NCI-H1417 (cell line): ENCODE results near the gene VRK2.
A peak's percentile ranks its signal among the peaks of the same experiment; 100 is the strongest.
"Not testable (repeated sequence)": the region's sequence is repeated elsewhere in the genome, so short reads cannot be mapped to it uniquely, and the experiment has no call there.

Source experiments
- DNase-seq, 3 experiments: peaks; one replicate each; lab custom pipeline; 2025; lab: John Stamatoyannopoulos, UW

Gene VRK2

GRCh38 chr2:58107803-58108710 is 61.5 kb downstream of the VRK2 start:
- no peak for DNase-seq

DNA sequence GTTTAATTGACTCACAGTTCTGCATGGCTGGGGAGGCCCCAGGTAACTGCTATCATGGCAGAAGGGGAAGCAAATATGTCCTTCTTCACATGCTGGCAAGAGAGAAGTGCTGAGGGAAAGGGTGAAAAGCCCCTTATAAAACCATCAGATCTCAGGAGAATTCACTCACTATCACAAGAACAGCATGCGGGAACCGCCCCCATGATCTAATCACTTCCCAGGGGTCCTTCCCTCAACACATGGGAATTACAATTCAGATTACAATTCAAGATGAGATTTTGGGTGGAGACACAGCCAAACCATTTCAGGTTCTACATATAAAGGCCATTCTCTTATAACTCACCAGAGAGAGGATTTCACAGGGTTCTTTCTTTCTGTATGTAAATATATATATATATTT is 62.9 kb downstream of the VRK2 start:
- DNase-seq = no peak

DNA sequence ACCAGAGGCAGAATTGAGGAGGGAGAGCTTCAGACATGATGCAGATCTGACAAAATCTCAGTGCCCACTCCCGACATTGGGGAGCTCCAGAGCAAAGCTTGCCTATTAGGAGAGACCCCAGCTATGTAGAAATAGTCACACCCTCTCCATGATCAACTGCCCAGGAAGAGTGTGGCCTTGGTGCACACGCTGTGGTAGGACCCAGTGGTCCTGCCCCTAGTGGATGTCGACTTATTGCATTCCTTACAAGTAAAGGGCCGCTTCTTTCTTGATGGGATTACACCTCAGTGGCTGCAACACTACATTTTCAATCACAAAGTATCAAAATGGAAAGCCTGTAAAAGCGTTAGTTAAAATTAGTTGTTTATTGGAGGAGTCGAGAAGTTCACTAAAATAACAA is 64.2 kb downstream of the VRK2 start:
- no peak for DNase-seq

- DNase-seq = not testable (repeated sequence)
Observed at GRCh38 chr2:58113563-58113962, 67.0 kb downstream of the VRK2 start.

DNA sequence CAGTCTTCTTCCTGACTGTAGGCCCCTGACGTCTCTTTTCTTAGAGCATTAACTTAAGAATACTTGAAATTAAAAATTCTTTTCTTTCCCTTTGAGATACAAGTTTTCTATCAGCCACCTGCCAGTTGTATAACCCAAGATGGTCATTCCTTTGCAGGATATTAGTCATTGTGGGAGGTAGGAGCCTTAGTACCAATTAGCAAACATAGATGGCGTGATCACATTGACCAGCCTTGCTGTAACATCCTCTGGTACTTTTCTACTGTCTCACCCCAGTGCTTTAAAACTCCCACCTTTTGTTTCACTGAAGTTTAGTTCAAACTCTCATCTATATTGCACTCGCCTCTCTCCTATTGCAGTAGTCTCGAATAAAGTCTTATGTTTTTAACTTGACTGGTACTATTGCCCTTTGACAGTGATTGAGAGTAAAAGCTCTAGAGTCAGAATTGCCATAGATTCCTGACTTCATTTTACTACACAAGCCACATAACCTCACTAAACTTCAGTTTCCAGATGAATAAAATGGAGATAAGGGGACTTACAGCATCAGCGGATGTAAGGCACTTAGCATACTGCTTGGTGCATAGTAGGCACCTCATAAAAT is 74.1 kb downstream of the VRK2 start:
- no peak for DNase-seq

DNA sequence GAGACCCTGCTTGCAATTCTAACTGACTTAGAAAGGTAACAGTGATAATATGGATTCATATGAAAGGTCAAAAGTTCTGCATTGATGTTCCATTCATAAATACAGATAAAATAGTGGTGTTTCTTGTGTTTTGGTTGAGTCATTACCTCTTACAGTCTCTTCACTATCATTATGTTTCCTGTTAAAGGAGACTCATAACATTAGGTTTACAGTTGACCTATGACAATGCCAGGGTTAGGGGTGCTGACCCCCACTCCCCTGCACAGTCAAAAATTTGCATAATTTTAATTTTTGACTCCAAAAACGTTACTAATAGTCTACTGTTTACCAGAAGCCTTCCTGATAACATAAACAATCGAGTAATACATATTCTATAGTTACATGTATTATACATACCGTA is 75.4 kb downstream of the VRK2 start:
- no peak for DNase-seq

GRCh38 chr2:58122540-58122939 is 75.9 kb downstream of the VRK2 start:
- DNase-seq = no peak

DNA sequence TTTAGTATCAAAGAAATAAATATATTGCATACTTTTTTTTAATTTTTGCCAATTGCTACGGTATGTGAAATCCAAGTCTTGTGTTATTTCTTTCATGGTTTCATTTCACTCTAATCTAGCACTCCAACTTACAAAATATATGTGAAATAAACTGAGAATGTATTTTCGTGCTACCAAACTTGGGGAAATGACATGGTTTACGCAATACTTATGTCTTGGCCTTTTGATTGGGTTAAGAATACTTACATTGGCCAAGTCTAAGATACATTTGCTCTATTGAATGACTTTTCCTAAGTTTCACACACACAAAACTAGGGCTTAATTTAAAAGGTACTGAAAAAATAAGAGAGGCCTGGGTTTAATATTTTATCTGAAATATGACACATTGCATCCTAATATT is 80.5 kb downstream of the VRK2 start:
- DNase-seq = no peak

DNA sequence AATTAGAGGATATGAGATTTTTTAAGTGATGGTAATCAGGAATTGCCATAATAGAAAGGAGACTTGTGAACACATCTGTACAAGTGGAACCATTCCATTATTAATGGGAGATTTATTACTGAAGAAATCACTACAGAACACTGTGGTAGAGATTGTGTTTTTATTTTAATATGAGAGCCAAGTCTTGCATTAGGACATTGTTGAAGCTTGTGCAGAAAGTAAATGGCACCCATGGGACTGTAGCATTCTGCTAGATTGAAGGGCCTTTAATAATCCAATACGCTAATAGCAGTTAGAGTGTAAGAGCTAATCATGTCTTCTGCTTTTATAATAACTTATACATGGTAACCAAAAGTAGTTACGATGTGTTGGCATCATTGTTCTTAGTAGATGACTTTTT is 83.6 kb downstream of the VRK2 start:
- DNase-seq = no peak

- peak in 2 of 3 experiments; percentile 17 to 61 for DNase-seq
Observed at GRCh38 chr2:58131191-58132011, 84.8 kb downstream of the VRK2 start.

DNA sequence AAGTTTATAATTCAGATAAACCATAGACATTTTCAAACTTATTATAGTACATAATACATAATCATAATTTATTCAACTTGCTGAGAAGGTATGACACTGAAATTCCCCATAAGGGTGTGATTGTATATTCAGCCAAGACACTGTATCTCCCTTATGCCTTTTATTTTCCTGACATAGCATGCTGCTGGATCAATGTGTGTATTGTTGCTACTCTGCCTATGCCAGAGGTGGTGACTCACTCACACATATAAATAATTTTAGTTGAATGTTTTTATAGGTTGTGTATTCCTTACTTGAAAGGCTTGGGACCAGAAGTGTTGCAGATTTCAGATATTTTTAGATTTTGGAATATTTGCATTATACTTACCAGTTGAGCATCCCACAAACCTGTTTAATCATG is 86.8 kb downstream of the VRK2 start:
- no peak for DNase-seq

- no peak for DNase-seq
Observed at GRCh38 chr2:58135861-58136260, 89.3 kb downstream of the VRK2 start.

DNA sequence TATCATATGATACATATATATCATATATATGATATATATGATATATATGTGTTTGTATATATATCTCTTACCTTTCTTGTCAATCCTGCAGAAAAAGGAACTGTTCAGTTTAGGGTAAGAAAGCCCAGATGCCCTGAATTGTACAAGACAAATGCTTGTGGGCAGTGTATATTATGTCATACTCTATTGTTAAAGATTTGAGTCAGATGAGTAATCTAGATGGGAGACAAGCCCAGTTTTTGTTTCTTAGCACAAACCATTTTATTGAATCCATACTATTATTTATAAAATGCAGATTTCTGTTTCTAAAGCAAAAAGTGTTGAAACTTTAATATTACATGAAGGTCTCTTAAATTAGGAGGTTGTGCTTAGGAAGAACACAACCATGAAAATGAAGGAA is 90.6 kb downstream of the VRK2 start:
- no peak for DNase-seq

GRCh38 chr2:58137856-58138255 is 91.2 kb downstream of the VRK2 start:
- DNase-seq = no peak

DNA sequence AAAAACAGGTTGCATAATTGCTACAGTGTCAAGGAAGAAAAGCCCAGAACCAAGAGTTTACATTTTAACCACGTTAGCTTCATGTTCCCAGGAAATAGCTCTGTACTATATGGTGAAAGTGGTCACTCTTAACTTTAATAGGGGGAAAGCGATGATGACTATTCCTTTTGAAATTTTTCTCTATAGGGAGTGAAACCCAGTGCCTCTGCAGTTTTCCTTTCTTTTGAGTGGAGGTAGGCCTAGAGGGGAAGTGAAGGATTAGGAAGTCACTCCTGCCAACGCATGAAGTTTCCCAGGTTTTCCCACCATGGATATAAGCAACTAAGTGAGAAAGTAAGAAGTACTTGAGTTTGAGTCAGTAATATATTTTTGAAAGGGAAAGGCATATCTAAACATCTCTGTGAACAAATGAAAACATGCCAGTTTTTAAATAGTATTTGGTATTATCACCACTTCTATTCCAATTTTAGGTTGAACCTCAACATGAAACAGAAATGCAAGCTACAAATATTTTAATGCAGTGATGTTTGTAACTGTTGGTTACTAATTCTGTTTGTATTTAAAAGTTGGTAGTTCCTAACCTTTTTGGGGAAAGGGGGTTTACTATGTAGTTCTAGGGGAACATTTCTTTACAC is 91.9 kb downstream of the VRK2 start:
- no peak for DNase-seq

DNA sequence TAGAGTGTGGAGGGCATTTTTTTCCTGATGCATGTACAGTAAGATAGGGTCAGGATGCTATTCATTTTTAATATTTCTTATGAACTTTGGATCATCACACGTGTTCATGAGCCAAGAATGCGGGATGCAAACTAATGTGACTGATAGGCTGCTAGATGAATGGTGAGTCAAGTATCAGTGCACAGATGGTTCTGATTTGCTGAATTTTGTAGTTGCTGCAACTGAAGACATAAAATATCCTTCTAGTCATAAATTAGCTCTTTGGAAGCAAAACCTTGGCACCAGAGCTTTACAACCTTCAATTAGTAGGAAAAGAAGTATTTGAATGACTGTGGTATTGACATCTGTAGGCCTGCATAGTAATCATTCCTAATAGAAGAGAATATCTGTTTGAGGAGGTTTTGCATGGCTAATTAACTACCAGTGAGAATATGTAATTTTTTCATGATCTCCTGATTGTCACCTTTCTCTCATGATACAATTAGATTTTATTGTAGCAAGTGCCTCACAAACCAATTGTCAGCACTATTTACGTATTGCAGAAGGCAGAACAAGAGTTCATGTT is 94.0 kb downstream of the VRK2 start:
- DNase-seq = peak in 2 of 3 experiments; percentile 13 to 75

- DNase-seq = not testable (repeated sequence)
Observed at GRCh38 chr2:58145769-58146168, 99.2 kb downstream of the VRK2 start.

GRCh38 chr2:58146707-58147106 is 100.1 kb downstream of the VRK2 start:
- DNase-seq = no peak

DNA sequence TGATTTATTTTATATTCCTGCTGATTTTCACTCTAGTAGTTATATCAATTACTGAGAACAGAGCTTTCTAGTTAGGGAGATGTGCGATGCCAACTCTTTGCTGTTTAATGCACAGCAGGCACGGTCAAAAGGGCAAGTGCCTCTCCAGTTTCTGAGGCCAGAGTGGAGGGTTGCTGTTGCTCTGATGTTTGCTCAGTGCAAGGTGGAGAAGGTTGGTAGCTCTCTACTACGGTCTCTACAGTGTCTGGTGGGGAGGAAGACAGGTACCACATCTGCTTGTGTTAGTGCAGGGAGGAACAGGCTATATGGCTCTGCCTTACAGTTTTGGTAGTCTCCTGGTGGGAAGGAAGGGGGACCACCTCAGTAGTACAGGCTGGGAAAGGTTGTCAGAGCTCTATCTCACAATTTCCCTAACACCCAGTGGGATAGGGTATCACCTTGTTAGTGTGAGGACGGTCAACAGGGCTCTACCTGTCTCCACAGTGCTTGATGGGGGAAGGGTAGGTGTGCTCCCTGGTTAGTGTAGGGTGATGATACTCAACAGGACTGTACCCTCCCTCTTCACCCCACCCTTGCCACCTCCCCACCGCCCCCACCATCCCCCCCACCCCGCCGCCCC is 108.7 kb downstream of the VRK2 start:
- peak; percentile 36 to 83 (median 38) for DNase-seq

GRCh38 chr2:58156780-58157179 is 110.2 kb downstream of the VRK2 start:
- DNase-seq = no peak

DNA sequence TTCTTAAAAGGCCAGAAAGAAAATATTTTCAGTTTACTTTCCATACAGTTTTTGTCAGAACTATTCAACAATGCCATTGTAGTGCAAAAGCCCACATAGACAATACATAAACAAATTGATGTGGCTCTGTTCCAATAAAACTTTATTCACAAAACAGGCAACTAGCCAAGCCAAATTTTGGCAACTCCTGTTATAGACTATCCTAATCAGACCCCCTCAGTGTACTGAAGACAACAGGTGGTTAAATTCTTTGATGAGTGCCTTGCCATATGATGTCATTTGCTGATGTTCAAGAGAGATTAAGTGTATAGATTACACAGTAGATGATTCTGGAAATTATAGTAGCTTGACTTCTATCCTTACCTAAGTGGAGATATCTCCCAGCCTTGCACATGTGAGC is 111.1 kb downstream of the VRK2 start:
- DNase-seq = no peak
